A549 (cell line): ENCODE results near the gene PI4KA. TPM values are rescaled to one million over a fixed set of nuclear protein-coding genes. Genes with fewer than 3 reads are reported as not detected.
"Not testable (repeated sequence)": the region's sequence is repeated elsewhere in the genome, so short reads cannot be mapped to it uniquely, and the experiment has no call there.

Experiments
- ATAC-seq, 2 experiments: fragments of 200-7000 bp in 1 of 2; fragments of >200 bp in 1 of 2; cut with Nextera tagmentation in 1 of 2; cut with Tn5 transposase in 1 of 2; 3 replicates each; pipeline versions ENCODE4 v1.8.0 to v1.9.1; 2018 to 2020; ENCODE audit warnings: mild to moderate bottlenecking in 1 of 2, moderate library complexity in 1 of 2
- CTCF ChIA-PET: fragments of 300-600 bp; sonication (Branson Sonifier 250); formaldehyde crosslinking; extraction: SDS; loops from one replicate; lab custom pipeline; 2021; ENCODE audit warnings: antibody characterized with exemption, inconsistent platforms; lab: Yijun Ruan, JAX
- POLR2A ChIA-PET: fragments of 350-600 bp; formaldehyde crosslinking; extraction: SDS; loops from one replicate; lab custom pipeline; 2021; ENCODE audit warnings: antibody characterized with exemption, inconsistent platforms; lab: Yijun Ruan, JAX
- DNase-seq, 2 experiments: peaks; one replicate each; pipeline versions ENCODE4 v3.0.0 to v3.0.0-alpha.2; 2011 to 2016; ENCODE audit warnings: low read depth in 1 of 2, low spot score in 1 of 2
- FAIRE-seq: peaks from 2 replicates; lab custom pipeline; 2011; peaks lifted over from hg19 to GRCh38; lab: Jason Lieb, UNC
- H3K27ac ChIP-seq, 2 experiments: fragments of >200 bp; sonication (Bioruptor Twin); formaldehyde crosslinking; 3 replicates each; pipeline ENCODE4 v1.5.1; 2016 to 2017
- H3K4me1 ChIP-seq: fragments of >200 bp; sonication (Bioruptor Twin); formaldehyde crosslinking; 3 replicates; pipeline ENCODE4 v1.6.1; 2016
- H3K4me2 ChIP-seq: fragments of >200 bp; sonication (Bioruptor Twin); formaldehyde crosslinking; 3 replicates; pipeline ENCODE4 v1.6.1; 2016
- H3K4me3 ChIP-seq: fragments of >200 bp; sonication (Bioruptor Twin); formaldehyde crosslinking; 3 replicates; pipeline ENCODE4 v1.5.1; 2016
- H3K9me3 ChIP-seq: fragments of >200 bp; sonication (Bioruptor Twin); formaldehyde crosslinking; 3 replicates; pipeline ENCODE4 v1.6.1; 2016
- CBX2 ChIP-seq: fragments of 200-600 bp; sonication (generic); IDR thresholded peaks from 2 replicates; pipeline ENCODE4 v1.6.1; 2016; ENCODE audit warnings: low read depth, mild to moderate bottlenecking, borderline replicate concordance
- CBX8 ChIP-seq: fragments of 200-600 bp; sonication (generic); IDR thresholded peaks from 2 replicates; pipeline ENCODE4 v1.6.1; 2016
- FOSL2 ChIP-seq, 2 experiments: fragments of 450-650 bp in 1 of 2; fragments of >200 bp in 1 of 2; sonication (Bioruptor Twin) in 1 of 2; formaldehyde crosslinking; IDR thresholded peaks; 2 replicates each; pipeline versions ENCODE4 v1.5.0 to v1.6.1; 2016 to 2020; ENCODE audit warnings: mild to moderate bottlenecking in 1 of 2, moderate library complexity in 1 of 2
- GATA3 ChIP-seq: IDR thresholded peaks from 2 replicates; pipeline ENCODE4 v1.6.1; 2012; ENCODE audit warnings: borderline replicate concordance
- NR3C1 ChIP-seq: fragments of >200 bp; sonication (Bioruptor Twin); formaldehyde crosslinking; IDR thresholded peaks from 3 replicates; pipeline ENCODE4 v1.6.1; 2017
- RAD21 ChIP-seq, 2 experiments: fragments of >200 bp in 1 of 2; sonication (Bioruptor Twin) in 1 of 2; formaldehyde crosslinking in 1 of 2; IDR thresholded peaks in 1 of 2; conservative IDR thresholded peaks in 1 of 2; 2 replicates in 1 of 2; 3 replicates in 1 of 2; pipeline ENCODE4 v1.6.1; 2012 to 2018; ENCODE audit warnings: inconsistent platforms in 1 of 2
- RCOR1 ChIP-seq: fragments of 150-350 bp; IDR thresholded peaks from 2 replicates; pipeline ENCODE4 v1.6.1; 2014; ENCODE audit warnings: antibody characterized with exemption, low read length, low read depth
- SMC3 ChIP-seq: fragments of >200 bp; sonication (Bioruptor Twin); formaldehyde crosslinking; IDR thresholded peaks from 3 replicates; pipeline ENCODE4 v1.6.1; 2018; ENCODE audit warnings: inconsistent platforms
- TFCP2L1 ChIP-seq: fragments of 250-450 bp; sonication (Bioruptor Pico); IDR thresholded peaks from 2 replicates; pipeline ENCODE4 v1.5.0; 2021; ENCODE audit warnings: mild to moderate bottlenecking
- WGBS: methylation state at CpG from one replicate; pipeline ENCODE4 v1.1.6; 2017; ENCODE audit errors: missing lambda C conversion rate; 5-methylcytosine and 5-hydroxymethylcytosine counted together
- polyA plus RNA-seq, 4 experiments: library from polyadenylated mRNA; depleted of rRNA in 3 of 4; stranded (reverse); fragments of >200 nt; fragmentation: RNase III in 1 of 4; extraction: RNeasy Plus Mini Kit Qiagen cat#74134 plus additional on column Dnase treatment in 1 of 4; gene quantifications; 2 replicates in 3 of 4; 3 replicates in 1 of 4; pipeline ENCODE4 v1.2.3, GENCODE V29; 2011 to 2017
- TF ChIP-seq, protein P1 (sequence below): fragments of 450-650 bp; IDR thresholded peaks from 2 replicates; pipeline ENCODE4 v1.6.1; 2014; ENCODE audit warnings: antibody characterized with exemption
- TF ChIP-seq, protein P2 (sequence below): fragments of 150-350 bp; IDR thresholded peaks from 2 replicates; pipeline ENCODE4 v1.6.1; 2014; ENCODE audit warnings: low read depth, mild to moderate bottlenecking, low read length

PI4KA gene
- polyA plus RNA-seq, 2 of the 4 experiments (the other 2 are of a cell fraction) = 14.4 to 21.3 TPM

DNA sequence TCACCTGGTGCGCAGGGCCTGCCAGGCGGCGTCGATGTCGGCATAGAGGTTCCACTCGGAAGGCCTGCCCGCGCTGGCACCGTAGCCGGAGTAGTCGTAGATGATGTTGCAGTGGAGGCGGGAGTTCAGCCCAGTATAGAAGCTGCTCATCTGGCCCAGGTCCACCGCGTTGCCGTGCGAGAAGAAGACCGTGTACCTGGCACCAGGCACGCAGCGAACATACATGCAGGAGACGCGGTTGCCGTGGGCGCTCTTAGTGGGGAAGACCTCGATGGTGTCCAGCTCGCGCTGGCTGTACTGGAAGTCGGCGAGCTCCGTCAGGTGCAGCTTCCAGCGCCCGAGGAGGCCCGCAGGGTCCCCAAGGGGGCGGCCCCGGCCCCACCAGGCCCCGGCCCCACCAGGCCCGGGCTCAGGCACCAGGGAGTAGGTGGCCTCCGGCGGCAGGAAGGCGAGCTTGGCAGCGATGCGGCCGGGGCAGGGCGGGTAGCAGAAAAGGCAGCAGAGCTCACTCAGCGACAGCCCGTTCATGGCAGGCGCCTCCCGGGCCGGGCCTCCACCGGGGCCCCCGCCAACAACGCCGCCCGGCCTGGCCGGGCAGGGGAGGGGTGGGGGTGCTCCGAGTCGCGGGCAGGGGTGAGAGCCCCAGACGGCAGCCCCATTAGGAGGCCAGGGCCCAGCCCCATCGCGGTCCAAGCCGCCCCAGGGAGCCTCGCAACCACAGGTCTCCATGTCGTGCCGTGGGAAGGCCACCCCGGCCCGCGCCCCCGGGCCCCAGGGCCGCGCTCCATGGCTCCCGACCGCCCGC lies 188.0 kb downstream of the PI4KA start:
- not testable (repeated sequence) for FAIRE-seq, DNase-seq, H3K27ac ChIP-seq, H3K4me2 ChIP-seq, ATAC-seq, H3K4me3 ChIP-seq, H3K4me1 ChIP-seq, H3K9me3 ChIP-seq
- 90% methylated on average over 14 of the region's 73 CpGs for WGBS
- POLR2A ChIA-PET = interaction anchor here (0.5 kb wide), 1 partner anchor 168 kb away, joined by 3 read pairs; no protein-coding TSS in a partner anchor
- CTCF ChIA-PET = interaction anchor here (1.0 kb wide), 1 partner anchor 107 kb away, joined by 3 read pairs; no protein-coding TSS in a partner anchor

DNA sequence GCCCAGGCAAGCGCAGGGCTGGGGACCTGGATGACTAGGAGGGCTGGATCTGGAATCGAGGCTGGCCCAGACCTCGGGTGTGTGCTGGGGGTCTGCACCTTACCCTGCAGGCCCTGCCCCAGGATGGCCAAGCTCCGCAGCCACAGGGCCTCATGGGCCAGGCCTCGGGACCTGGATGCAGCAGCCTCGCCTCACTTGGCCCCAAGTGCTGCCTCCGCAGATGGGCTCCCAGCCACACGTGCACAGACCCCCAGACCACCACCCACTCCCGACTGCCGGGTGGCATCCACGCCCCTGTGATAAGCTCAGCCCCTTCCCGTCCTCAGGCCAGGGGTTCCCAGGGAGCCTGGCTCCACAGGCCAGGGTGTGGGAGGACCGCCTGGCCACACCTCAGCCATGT lies 188.7 kb downstream of the PI4KA start:
- H3K4me2 ChIP-seq, H3K4me3 ChIP-seq, FAIRE-seq, ATAC-seq, POLR2A ChIA-PET, DNase-seq, CTCF ChIA-PET, H3K4me1 ChIP-seq, H3K9me3 ChIP-seq, H3K27ac ChIP-seq: not testable (repeated sequence)
- no CpG with 5 or more reads among the region's 13 CpGs for WGBS

DNA sequence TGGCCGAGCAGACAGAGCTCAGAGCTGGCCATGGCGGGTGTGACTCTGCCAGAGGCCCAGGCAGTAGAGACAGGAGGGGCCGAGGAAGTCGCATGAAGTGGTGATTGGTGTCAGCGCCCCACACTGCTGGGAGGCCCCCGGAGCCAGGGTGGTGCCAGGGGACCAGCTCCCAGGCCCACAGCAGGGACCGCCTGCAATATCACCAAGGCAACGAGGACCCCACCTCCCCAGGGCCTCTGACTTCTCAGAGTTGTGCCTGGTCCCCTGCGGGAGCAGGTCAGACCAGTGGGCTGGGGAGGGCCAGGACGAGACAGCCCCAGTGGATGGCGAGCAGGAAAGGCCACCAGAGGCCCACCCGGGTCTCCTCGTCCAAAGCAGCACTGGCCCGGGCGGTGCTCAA lies 189.1 kb downstream of the PI4KA start:
- CTCF ChIA-PET, FAIRE-seq, H3K4me1 ChIP-seq, H3K4me2 ChIP-seq, H3K9me3 ChIP-seq, H3K4me3 ChIP-seq, DNase-seq, H3K27ac ChIP-seq, ATAC-seq, POLR2A ChIA-PET: not testable (repeated sequence)
- no CpG with 5 or more reads among the region's 15 CpGs for WGBS

DNA sequence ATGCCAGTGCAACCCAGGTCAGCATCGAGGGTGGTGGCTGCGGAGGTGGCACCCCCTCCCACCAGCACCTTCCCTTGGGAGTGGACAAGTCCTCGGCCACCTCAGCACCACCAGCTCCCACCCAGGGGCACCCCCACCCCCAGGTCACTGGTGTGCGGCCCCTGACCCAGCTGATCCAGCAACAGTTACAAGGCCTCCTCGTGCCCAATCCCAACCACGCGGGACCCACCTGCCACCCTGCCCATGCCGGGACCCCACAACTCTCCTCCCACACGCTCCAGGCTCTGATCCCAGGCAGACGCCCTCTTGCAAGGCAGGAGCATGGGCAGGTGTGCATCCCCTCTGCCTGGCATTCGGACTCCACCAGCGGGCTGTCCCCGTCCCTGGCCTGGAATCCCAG lies 189.8 kb downstream of the PI4KA start:
- H3K4me2 ChIP-seq, H3K4me1 ChIP-seq, FAIRE-seq, ATAC-seq, POLR2A ChIA-PET, H3K27ac ChIP-seq, H3K9me3 ChIP-seq, H3K4me3 ChIP-seq, DNase-seq, CTCF ChIA-PET: not testable (repeated sequence)
- 77% methylated on average over 11 of the region's 13 CpGs for WGBS

DNA sequence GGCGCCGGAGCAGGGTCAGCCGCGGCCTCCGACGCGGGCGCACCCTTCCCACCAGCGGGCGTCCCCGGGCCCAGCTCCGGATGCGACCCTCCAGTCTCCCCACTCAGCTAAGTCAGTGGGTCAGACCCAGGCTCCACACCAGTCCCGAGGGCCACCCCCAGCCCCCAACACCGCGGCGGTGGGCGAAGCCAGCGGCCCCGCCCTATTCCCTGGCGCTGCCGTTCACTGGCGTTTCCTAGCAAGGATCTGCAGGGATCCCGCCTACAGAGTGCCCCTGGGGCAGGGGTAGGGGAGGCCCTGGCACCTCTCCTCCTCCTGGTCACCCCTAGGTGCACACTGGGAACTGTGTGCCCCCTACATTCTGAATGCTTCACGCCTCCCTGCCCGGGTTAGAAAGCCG lies 190.4 kb downstream of the PI4KA start:
- H3K4me3 ChIP-seq, H3K9me3 ChIP-seq, H3K4me1 ChIP-seq, ATAC-seq, FAIRE-seq, H3K27ac ChIP-seq, POLR2A ChIA-PET, H3K4me2 ChIP-seq, CTCF ChIA-PET, DNase-seq: not testable (repeated sequence)
- WGBS = no CpG with 5 or more reads among the region's 27 CpGs

DNA sequence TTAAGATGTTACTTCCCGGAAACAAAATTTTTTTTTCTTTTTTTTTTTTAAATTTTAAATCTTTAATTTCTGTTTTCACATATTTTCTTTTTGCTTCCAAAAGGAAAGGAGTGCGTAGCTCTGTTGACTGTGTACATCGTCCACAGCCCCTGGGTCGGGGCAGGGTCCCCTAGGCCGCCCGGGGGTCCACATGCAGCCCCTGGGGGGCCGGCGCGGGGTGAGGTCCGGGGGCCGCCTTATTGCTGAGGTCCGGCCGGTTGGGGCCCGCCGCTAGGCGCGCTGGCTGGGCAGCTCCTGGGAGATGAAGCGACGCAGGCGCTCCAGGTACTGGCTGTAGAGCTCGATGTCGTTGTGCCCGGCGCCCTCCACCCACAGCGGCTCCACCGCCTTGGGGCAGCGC lies 191.1 kb downstream of the PI4KA start:
- H3K4me3 ChIP-seq, H3K27ac ChIP-seq, ATAC-seq, H3K4me1 ChIP-seq, FAIRE-seq, CTCF ChIA-PET, DNase-seq, H3K4me2 ChIP-seq, POLR2A ChIA-PET, H3K9me3 ChIP-seq: not testable (repeated sequence)
- 42% methylated on average over 5 of the region's 27 CpGs for WGBS

DNA sequence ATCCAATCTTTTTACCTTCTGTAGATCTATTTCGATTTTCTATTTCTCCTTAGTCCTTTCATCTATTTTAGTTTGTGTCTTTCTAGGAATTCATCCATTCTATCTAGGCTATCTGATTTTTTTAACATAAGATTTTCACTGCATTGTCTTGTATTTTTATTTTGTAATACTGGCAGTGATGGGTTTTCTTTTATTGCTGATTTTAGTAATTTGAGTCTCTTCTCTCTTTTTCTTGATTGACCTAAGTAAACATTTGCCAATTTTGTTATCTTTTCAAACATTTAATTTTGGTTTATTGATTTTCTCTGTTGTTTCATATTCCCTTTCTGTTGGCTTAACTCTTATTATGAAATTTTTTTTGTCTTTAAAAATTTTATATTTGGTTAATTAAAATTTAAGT lies 192.1 kb downstream of the PI4KA start:
- ChIA-PET CTCF (no interaction called here), POLR2A (no interaction called here)
- Histone ChIP-seq H3K4me2 (no peak overlapping the region), H3K9me3 (no peaks in the 10 kb centered on the region), H3K4me3 (no peak overlapping the region), H3K27ac (no peak overlapping the region), H3K4me1 (no peaks in the 10 kb centered on the region)
- TF ChIP-seq NR3C1 (no peak), TFCP2L1 (CRISPR knock-in tag) (no peak), FOSL2 (IDR thresholded peaks at IDR 0.05) (no peak), FOSL2 (CRISPR knock-in tag; IDR thresholded peaks at IDR 0.05) (no peak), SMC3 (no peak), RAD21 (conservative IDR thresholded peaks at IDR 0.05 in 1 of 2, IDR thresholded peaks at IDR 0.05 in 1 of 2) (no peak), GATA3 (no peak), CBX8 (no peak), RCOR1 (no peak), CBX2 (no peak)
- TF ChIP-seq, protein P1, sequence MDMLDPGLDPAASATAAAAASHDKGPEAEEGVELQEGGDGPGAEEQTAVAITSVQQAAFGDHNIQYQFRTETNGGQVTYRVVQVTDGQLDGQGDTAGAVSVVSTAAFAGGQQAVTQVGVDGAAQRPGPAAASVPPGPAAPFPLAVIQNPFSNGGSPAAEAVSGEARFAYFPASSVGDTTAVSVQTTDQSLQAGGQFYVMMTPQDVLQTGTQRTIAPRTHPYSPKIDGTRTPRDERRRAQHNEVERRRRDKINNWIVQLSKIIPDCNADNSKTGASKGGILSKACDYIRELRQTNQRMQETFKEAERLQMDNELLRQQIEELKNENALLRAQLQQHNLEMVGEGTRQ = no peak
- TF ChIP-seq, protein P2, sequence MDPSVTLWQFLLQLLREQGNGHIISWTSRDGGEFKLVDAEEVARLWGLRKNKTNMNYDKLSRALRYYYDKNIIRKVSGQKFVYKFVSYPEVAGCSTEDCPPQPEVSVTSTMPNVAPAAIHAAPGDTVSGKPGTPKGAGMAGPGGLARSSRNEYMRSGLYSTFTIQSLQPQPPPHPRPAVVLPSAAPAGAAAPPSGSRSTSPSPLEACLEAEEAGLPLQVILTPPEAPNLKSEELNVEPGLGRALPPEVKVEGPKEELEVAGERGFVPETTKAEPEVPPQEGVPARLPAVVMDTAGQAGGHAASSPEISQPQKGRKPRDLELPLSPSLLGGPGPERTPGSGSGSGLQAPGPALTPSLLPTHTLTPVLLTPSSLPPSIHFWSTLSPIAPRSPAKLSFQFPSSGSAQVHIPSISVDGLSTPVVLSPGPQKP = no peak
- no peak for FAIRE-seq
- DNase-seq = no peak
- ATAC-seq = no peak
- WGBS = 0% methylated on average over 1 of the region's 1 CpG
